Mucosa of descending colon (tissue), 3 donors: Measurements from ENCODE around the gene CRYBG2. TPM values are rescaled to one million over a fixed set of nuclear protein-coding genes. Genes with fewer than 3 reads are reported as not detected.

ENCODE experiments used
- ATAC-seq: fragments of 200-7000 bp; cut with Tn5 transposase; one replicate; pipeline ENCODE4 v1.9.1; 2020; ENCODE audit warnings: mild to moderate bottlenecking, moderate library complexity
- DNase-seq, 3 donors: peaks; one replicate each; pipeline ENCODE4 v3.0.0-alpha.2; 2020
- H3K36me3 ChIP-seq: fragments of 200-600 bp; one replicate; pipeline ENCODE4 v1.8.0; 2021; ENCODE audit warnings: low read depth, mild to moderate bottlenecking
- H3K4me1 ChIP-seq: fragments of 200-600 bp; one replicate; pipeline ENCODE4 v1.8.0; 2021; ENCODE audit warnings: low read depth, mild to moderate bottlenecking
- H3K4me3 ChIP-seq: fragments of 200-600 bp; one replicate; pipeline ENCODE4 v1.8.0; 2021; ENCODE audit warnings: mild to moderate bottlenecking
- H3K9me3 ChIP-seq: fragments of 200-600 bp; one replicate; pipeline ENCODE4 v1.8.0; 2021; ENCODE audit warnings: mild to moderate bottlenecking
- intact Hi-C, 2 donors: fragments of 100-400 bp; cut with DNase I in 1 of 2; cut with micrococcal nuclease in 1 of 2; formaldehyde crosslinking; loops; one replicate each; pipeline versions ENCODE4 v1.11.0 to v1.11.1; 2022; cut with DNase I, micrococcal nuclease
- total RNA-seq, 3 donors: library from RNA; stranded (reverse); fragmentation: NEBNext Ultra II Directional in 2 of 3; extraction: Animal tissue kit (Norgen Biotek cat#: 25700) in 2 of 3; gene quantifications; one replicate each; pipeline versions ENCODE4 v1.2.1 to v1.2.4, GENCODE V29; 2021 to 2023
- TF ChIP-seq, protein P1 (sequence below): fragments of 200-600 bp; IDR thresholded peaks from one replicate; pipeline ENCODE4 v1.8.0; 2022; ENCODE audit warnings: antibody characterized with exemption, mild to moderate bottlenecking
- donor health status: DM: no; HTN: no; CAD: no; lungs with moderate emphysema.
- donor health status: DM: no; HTN: no; CAD: no.
- donor health status: DM: no; HTN: yes; CAD: no.

The CRYBG2 gene
- total RNA-seq, 3 donors from 2014 or later = 19.4 to 27.7 (median 19.6) TPM

DNA sequence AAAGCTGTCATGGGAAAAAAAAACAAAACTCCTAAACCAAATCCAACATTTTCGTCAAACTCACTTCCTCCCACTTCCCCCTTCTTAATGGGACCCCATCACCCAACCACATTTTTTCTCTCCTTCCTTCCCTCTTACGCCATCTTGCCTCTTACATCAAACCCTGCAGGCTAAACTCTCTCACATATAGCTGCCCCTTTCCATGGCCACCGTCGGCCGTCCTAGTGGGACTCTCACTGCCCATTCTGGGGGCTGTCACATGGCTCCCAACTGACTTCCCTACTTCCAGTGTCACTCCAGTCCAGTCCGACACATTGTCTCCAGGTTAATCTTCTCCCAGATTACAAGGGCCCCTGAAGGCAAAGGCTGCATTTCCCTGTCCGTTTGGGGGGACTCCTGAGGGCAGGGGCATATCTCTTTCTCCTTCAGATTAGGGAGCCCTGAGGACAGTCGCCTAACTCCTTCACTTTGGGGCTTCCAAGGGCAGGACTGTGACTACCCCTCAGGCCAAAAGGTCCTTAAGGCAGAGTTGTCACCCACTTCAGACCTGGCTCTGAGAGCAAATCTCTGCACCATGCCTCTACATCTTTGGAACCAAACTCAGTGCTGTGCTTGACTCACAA is 48.2 kb downstream of the CRYBG2 start:
- H3K4me3 ChIP-seq = peak overlapping the region; percentile 68
- peak; percentile 5 for ATAC-seq
- intact Hi-C loops = no loop called here

DNA sequence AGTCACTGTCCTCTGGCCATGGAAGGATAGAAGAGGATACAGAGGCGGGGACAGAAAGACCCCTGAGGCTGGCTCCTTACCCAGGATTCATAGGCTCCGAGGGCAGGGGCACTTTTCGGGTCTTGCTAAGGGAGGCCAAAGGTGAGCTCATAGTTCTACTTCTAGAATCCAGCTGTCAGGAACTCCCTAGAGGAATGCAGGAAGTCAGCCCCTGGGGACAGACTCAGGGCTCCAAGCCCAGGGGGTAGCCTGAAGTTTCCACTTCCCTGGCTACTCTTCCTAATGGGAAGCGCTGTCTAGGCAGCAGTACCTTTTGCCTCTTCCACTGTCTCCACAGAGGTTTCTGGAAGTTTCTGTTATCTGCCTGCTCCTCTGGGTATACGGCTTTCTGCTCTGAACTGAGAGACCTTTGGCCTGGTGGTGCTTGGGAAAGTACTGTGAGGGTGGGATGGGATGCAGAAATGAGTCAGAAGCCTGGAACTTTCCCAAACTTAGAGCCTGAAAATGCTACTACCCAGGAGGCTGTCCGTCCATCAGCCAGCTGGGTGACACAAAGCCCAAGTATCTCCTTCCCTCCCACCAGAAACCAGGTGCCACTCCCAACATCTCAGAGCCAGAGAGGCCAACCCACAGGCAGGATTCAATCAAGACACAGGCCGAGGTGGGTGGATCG is 51.1 kb downstream of the CRYBG2 start:
- TF ChIP-seq, protein P1, sequence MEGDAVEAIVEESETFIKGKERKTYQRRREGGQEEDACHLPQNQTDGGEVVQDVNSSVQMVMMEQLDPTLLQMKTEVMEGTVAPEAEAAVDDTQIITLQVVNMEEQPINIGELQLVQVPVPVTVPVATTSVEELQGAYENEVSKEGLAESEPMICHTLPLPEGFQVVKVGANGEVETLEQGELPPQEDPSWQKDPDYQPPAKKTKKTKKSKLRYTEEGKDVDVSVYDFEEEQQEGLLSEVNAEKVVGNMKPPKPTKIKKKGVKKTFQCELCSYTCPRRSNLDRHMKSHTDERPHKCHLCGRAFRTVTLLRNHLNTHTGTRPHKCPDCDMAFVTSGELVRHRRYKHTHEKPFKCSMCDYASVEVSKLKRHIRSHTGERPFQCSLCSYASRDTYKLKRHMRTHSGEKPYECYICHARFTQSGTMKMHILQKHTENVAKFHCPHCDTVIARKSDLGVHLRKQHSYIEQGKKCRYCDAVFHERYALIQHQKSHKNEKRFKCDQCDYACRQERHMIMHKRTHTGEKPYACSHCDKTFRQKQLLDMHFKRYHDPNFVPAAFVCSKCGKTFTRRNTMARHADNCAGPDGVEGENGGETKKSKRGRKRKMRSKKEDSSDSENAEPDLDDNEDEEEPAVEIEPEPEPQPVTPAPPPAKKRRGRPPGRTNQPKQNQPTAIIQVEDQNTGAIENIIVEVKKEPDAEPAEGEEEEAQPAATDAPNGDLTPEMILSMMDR = no peak
- H3K4me3 ChIP-seq = no peak overlapping the region
- ATAC-seq (no peak), DNase-seq (no peak)
- intact Hi-C loops = no loop called here
- no peaks in the 10 kb centered on the region for H3K9me3 ChIP-seq
- peaks cover 6% of the 10 kb centered on the region for H3K4me1 ChIP-seq
- no peaks in the 10 kb centered on the region for H3K36me3 ChIP-seq

More for the DNA sequence above, 48.2 kb downstream of the CRYBG2 start:
- no peak for DNase-seq
- TF ChIP-seq, protein P1 = no peak
- Histone ChIP-seq H3K36me3 (no peaks in the 10 kb centered on the region), H3K9me3 (no peaks in the 10 kb centered on the region), H3K4me1 (peaks cover 6% of the 10 kb centered on the region)

DNA sequence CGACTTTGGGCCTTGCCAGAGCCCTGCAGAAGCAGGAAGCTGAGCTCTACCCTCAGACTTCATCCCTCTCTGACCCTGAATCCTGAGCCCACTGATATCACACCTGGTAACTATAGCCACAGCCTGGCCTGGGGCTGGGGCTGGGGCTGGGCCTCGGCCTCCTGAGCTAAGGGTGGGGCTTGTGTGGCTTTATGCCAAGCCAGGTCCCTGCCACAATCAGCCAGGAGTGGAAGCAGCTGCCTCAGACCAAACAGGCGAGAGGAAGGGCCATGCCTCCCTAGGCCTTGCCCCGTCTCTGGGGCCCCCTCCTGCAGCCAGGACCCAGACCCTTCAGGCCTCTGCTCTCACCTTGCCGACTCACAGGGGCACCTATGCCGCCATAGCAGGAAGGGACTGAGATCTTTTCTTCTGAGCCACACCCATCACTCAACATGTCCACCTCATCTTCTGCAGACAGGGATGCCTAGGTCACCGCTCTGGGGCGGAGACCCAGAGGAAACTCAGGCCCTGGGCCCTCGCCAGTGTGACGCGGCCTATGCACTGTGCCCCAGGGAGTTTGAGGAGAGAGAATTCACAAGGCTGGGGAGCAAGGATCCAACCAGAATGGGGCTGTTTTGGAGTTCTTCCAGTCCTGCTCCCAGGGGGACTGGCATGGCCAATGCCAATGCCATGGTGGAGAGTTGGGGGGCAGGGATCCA is 53.2 kb downstream of the CRYBG2 start:
- ATAC-seq = no peak
- Histone ChIP-seq H3K4me1 (peaks cover 3% of the 10 kb centered on the region), H3K4me3 (no peak overlapping the region), H3K36me3 (no peaks in the 10 kb centered on the region), H3K9me3 (no peaks in the 10 kb centered on the region)
- no peak for DNase-seq
- intact Hi-C loops = no loop called here
- TF ChIP-seq, protein P1 = no peak

DNA sequence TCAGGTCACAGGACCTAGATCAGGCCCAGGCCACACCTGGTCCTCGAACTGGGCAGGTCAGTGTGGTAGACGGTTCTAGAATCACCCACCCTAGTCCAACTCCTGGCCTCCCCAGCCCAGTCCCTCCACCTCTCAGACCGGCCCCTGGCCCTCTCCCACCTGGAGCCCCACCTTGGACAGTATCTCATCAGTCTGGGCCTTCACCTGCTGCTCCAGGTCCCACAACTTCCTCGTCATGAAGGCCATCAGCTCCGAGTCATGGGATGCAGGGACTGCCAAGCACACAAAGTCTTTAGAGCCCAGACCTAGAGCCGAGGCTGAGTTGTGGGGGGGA is 56.2 kb downstream of the CRYBG2 start:
- intact Hi-C loops = no loop called here
- ATAC-seq (no peak), DNase-seq (no peak)
- H3K9me3 ChIP-seq = no peaks in the 10 kb centered on the region
- no peaks in the 10 kb centered on the region for H3K4me1 ChIP-seq
- no peak overlapping the region for H3K4me3 ChIP-seq
- H3K36me3 ChIP-seq = no peaks in the 10 kb centered on the region
- TF ChIP-seq, protein P1 = no peak

DNA sequence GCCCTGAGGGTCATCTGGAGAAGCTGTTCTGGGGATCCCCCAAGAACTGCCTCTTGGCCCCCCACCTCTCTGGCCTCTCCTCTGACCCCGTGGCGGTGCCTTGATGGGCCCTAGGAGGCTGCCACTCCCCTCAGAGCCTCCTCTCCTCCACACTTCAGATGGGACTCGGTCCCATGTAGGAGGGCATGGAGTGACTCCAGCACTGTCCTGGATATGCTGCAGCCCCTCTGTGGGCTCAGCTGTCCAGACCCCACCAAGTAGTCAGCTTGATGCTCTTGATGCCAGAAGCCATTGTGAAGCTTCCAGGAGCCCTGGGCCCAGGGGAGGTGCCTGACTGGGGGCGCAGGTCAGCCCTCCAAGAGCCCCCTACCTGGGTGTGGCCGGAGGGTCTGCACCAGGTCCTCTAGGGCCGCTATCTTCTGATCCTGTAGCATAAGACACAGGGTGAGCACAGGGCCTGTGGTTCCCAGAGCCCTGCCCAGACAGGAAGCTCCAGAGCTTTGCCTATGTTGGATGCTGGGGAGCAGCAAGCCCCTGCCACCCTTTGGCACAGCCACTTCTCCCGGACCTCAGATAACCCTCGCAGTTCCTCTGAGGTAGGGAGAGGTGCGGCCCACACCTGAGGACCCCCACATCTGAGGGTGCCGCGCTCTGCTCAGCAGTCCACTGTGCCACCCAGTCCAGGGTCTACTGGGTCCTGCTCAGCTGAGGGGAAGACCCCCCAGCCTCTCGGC is 56.7 kb downstream of the CRYBG2 start:
- intact Hi-C loops = no loop called here
- Histone ChIP-seq H3K9me3 (no peaks in the 10 kb centered on the region), H3K36me3 (no peaks in the 10 kb centered on the region), H3K4me1 (no peaks in the 10 kb centered on the region), H3K4me3 (no peak overlapping the region)
- no peak for DNase-seq
- ATAC-seq = no peak
- TF ChIP-seq, protein P1 = no peak
